Cerebellar cortex (tissue), 1 donor: ENCODE data around the gene COX20.

Experiments used
- DNase-seq: peaks from one replicate; pipeline ENCODE4 v3.0.0-alpha.2; 2015; ENCODE audit warnings: low spot score

The COX20 gene

GRCh38 chr1:244874974-244875579 is 39.6 kb downstream of the COX20 start:
- DNase-seq, result no peak

- DNase-seq, result no peak
Observed at GRCh38 chr1:244876228-244876910, 40.9 kb downstream of the COX20 start.

GRCh38 chr1:244878681-244879080 is 43.2 kb downstream of the COX20 start:
- DNase-seq, result no peak

- DNase-seq, result no peak
Observed at GRCh38 chr1:244881552-244882280, 46.3 kb downstream of the COX20 start.

GRCh38 chr1:244887281-244887680 is 51.8 kb downstream of the COX20 start:
- DNase-seq, result no peak

- DNase-seq, result no peak
Observed at GRCh38 chr1:244893836-244894235, 58.4 kb downstream of the COX20 start.
